A172 (cell line): ENCODE data around the gene MCCD1. TPM values are rescaled to one million over a fixed set of nuclear protein-coding genes. Genes with fewer than 3 reads are reported as not detected.

Experiments used
- DNase-seq: peaks from one replicate; pipeline ENCODE4 v3.0.0-alpha.2; 2015; ENCODE audit warnings: low spot score
- total RNA-seq: library from RNA; depleted of rRNA; stranded (reverse); fragments of >200 nt; shearing (Covaris generic); gene quantifications from 2 replicates; pipeline ENCODE4 v1.2.3, GENCODE V29; 2014

Gene MCCD1
- total RNA-seq, 1 experiment from 2014 or later, result not detected

DNA sequence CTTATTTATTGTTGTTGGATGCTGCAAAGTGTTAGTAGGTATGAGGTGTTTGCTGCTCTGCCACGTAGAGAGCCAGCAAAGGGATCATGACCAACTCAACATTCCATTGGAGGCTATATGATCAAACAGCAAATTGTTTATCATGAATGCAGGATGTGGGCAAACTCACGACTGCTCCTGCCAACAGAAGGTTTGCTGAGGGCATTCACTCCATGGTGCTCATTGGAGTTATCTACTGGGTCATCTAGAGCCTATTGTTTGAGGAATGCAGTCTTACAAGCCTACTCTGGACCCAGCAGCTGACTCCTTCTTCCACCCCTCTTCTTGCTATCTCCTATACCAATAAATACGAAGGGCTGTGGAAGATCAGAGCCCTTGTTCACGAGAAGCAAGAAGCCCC, 18.8 kb upstream of the MCCD1 start:
- DNase-seq, result peak; percentile 10

DNA sequence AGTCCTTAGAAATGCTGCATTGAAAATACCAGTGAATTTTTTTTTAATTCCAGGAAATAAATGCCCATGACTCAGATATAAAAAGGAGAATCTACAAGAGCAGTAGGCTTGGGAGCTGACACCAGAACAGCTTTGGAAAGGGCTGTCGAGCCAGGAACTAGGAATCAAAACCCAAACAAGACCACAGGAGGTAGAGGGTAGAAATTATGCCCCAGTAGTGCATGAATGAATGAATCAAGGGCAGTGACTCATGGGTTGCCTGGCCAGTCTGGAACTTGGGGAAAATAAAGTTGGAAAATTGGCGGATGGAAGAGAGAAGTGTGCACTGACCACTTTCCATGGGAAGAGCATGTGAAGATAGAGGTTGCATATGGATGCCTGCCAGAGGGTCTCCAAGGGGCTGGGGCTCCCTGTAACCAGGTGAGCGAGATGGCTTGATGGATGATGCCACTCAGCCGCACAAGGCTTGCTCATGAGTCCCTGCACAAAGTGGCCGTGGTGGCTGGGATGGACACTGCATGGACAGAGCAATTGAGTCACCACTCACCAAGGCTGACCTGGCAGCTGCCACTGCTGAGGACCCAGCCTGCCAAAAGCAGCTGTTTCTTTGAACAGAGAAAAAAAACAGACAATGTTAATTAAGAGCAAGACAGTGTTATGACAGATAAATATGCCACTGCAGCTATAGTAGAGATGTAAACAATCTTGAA, 15.2 kb upstream of the MCCD1 start:
- DNase-seq, result peak; percentile 2

DNA sequence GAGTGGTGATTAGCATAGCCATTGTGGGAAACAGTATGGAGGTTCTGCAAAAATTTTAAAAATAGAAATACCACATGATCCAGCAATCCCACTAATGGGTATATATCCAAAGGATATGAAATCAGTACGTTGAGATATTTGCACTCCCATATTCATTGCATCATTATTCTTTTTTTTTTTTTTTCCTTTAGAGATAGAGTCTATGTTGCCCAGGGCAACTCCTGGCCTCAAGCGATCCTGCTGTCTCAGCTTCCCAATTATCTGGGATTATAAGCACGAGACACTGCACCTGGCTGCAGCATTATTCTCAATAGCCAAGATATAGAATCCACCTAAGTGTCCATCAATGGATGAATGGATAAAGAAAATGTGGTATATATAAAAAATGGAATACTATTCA, 6.9 kb upstream of the MCCD1 start:
- no peak for DNase-seq

DNA sequence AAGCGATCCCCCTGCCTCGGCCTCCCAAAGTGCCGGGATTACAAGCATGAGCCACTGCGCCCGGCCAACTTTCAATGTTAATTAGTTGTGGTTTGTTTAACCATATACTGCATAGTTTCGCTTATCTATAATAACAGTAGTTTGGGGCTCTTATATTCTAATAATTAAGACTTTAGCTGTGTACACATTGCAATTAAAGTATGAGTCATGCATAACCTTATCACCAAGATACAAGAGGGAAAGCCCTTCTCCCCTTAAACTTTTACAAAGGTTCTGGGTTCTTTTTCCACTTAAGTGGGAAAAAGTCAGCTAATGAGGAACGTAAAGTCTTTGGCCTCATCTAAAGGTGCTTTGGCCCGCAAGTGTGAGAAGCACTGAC, 3.2 kb upstream of the MCCD1 start:
- DNase-seq, result no peak

DNA sequence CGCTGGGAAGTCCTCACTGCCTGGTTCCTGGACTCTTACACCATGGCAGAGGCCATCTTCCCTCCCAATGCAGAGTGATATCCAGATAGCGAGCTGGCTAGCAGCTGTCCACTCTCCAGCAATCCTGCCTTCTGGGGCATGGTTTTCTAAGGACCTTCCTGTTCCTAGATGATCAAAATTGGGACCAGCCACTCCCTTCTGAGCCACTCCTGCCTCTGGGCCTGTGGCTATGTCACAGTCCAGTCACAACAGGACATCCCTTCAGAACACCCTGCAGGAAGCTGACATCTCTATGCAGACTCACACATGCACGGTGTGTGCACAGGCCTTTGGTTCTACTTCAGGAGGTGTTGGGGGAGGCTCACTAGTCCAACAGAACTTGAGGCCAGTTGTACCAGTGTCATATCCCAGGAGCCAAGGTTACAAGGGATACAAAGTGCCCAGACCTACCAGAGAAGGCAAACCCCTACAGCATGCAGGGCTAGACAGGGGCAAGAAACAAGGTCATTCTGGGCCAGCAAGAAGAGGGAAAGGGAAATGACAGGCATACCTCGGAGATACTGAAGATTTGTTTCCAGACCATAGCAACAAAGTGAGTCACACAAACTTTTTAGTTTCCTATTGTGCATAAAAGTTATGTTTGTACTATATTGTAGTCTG, 2.7 kb upstream of the MCCD1 start:
- peak; percentile 26 for DNase-seq

DNA sequence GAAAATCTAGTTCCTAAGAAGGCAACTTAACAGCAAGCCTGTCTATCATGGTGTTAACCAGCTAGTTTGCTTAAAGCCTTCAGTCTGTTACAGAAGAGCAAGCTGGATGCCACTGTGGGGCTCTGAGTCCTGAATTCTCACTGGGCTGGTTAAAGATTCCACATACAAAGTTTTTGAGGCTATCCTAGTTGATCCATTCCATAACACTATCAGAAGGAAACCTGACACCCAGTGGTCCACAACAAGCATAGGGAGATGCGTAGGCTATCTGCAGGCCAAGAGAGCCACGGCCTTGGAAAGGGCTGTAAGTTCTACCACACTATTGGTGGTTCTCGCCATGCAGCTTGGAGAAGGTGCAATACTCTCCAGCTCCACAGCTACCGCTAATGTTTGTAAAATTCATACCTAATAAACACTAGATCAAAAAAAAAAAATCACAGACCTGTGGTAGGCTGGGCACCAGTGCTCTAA, 420 bp upstream of the MCCD1 start:
- DNase-seq, result no peak

DNA sequence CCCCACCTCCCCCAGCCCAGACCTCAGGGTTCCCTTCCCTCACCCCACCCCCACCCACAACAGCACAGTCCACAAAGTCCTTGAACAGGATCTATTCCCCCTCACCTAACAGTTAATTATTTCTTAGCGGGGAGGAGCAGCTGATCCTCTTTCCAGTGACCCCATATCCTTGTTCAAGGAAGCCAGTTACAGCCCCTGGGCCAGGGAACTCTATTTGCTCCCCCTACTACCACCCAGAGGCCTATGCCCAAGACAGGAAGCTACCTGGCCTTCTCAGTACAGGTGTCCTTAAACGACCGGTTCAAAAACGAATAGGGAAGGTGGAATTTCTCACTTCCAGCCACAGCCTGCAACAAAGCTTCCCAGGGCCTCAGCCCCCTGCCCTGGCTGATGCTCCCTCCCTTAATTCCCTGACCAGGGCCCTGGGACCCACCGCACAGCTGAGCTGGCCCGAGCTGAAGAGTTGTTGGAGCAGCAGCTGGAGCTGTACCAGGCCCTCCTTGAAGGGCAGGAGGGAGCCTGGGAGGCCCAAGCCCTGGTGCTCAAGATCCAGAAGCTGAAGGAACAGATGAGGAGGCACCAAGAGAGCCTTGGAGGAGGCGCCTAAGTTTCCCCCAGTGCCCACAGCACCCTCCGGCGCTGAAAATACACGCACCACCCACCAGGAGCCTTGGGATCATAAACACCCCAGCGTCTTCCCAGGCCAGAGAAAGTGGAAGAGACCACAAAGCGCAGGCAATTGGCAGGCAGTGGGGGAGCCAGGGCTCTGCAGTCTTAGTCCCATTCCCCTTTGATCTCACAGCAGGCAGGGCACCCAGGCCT, 778 bp downstream of the MCCD1 start:
- DNase-seq, result no peak

DNA sequence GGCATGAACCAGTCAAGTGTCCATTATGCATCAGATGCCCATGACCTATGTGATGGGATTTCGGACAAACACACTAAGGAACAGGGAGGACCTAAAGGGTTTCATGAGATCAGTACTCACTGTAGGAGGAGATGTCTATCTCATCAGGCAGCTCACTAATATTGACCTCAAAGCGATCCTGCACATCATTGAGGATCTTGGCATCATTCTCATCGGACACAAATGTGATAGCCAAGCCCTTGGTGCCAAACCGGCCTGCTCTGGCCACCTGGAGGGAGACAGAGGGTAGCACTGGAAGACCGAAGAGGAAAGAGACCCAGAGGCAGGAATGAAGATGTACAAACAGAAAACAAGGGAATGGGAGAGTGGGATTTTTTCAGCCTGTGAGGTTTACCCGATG, 1.9 kb downstream of the MCCD1 start:
- DNase-seq, result no peak

DNA sequence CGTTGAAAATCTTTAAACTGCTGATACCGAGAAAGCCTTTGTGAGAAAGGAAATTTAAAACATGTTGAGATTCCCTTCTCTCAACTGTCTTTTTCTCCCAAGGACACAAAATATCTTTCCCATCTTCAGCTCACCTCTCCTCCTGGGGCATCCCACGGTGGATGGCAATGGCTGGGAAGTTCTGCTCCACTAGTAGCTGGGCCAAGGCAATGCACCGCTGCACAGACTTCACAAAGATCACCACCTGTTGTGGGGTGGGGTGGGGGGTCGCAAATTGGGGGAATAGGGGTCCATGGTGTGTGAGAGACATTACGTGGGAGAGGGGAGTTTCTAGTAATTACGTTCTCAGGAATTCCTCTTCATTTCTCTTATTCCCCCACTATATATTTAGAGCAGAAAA, 2.4 kb downstream of the MCCD1 start:
- no peak for DNase-seq

DNA sequence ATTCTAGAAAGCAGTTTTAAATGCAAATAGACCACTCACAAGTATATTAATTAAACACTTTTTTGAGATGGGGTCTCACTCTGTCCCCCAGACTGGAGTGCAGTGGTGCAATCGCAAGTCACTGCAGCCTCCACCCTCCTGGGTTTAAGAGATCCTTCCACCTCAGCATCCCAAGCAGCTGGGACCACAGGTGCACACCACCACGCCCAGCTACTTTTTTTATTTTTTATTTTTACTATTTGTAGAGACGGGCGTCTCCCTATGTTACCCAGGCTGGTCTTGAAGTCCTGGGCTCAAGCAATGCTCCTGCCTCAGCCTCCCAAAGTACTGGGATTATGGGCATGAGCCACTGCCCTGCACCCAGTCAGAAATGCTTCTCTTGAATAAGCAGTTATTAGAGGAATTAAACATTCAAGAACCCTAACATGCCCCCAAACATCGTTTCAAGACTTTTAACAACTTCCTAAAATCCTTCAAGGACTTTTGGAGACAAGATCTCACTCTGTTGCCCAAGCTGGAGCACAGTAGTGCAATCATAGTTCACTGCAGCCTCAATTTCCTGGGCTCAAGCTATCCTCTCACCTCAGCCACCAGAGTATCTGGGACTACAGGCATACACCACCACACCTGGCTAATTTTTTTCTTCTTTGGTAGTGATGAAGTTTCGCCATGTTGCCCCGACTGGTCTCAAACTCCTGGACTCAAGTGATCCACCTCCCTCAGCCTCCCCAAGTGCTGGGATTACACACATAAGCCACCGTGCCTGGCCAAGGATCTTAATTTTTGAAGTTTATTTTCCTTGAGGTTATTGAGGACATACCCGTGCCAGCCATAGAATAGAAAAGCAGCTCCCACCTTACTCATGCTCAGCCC, 3.2 kb downstream of the MCCD1 start:
- DNase-seq, result no peak

DNA sequence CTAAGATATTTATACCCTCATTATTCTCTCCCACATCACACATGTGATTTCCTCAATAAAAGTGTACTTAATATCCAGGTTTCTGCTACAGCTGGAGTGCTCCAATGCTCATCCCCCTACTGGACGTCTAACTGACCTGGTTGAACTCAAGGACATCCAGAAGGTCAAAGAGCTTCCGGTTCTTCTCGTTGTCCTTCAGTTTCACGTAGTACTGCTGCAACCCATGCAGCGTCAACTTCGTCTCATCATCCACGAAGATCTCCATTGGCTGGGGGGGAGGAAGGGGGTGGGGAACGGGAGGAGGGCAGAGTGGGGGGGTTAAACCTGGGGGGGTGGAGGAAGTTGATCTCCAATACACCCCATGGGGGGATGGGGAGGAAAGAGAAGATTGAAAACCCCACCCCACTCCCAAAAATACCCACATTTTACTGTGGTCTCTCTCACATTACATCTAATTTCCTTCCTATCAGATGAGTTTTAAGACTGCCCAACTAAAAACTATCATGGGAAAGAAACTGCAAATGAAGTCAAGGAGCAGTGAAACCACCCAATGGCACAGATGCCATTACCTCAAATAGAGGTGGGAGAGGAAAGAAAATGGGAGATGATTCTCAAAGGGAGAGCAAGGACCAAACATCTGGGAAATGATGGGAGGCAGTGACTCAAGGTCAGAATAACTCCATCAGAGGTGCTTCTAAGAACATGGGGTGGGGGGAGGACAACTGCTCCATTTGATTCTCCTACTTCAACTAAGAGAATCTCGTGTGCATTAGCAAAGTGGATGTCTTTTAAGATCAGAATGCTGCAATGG, 4.1 kb downstream of the MCCD1 start:
- DNase-seq, result no peak

DNA sequence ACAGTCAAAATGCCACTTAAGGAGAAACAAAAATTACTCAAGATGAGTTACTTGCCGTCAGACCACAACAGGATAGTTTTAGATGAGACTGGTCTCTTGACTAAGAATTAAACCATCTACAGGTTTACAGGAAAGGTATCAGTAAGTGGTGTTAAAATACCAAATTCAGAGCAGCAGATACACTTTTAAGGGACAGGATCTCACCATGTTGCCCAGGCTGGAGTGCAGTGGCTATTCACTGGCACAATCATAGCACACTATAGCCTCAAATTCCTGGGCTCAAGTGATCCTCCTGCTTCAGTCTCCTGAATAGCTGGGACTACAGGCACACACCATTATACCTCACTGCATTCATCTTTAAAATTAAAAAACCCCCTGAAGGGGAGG, 4.7 kb downstream of the MCCD1 start:
- DNase-seq, result no peak

DNA sequence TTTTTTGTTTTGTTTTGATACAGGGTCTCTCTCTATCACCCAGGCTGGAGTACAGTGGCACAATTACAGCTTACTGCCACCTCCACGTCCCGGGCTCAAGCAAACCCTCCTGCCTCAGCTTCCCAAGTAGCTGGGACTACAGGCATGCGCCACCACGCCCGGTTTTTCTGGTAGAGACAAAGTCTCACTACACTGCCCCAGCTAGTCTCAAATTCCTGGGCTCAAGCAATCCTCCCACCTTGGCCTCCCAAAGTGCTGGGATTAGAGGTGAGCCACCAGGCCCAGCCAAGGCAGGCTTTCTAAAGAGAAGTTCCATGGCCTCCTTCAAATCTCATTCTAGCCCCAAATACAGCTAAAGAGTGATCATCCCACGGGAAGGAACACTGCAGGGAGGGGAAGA, 5.2 kb downstream of the MCCD1 start:
- no peak for DNase-seq

DNA sequence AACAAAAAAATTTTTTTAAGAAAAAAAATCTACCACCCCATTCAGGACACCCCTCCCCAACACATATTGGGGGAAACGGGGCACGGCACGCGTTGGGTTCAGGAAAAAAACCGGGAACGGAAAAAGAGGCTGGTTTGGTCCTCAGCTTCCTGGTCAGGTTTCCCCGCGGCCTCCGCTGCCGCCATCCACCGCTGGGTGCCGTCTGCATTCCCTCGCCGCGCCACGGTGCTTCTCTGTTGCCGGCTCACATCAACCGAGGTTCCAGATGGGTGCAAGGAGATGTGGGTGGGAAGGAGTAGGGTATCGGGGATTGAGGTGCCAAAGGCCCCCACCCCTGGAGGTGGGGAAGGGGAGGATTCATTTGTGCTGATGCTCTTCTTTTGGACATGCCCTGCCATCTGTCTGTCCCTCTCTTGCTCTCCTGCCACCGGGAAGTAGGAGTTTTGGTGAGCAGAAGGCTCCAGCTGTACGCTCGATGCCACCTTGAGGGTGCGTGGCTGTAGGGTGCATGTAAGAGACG, 5.8 kb downstream of the MCCD1 start:
- DNase-seq, result no peak

DNA sequence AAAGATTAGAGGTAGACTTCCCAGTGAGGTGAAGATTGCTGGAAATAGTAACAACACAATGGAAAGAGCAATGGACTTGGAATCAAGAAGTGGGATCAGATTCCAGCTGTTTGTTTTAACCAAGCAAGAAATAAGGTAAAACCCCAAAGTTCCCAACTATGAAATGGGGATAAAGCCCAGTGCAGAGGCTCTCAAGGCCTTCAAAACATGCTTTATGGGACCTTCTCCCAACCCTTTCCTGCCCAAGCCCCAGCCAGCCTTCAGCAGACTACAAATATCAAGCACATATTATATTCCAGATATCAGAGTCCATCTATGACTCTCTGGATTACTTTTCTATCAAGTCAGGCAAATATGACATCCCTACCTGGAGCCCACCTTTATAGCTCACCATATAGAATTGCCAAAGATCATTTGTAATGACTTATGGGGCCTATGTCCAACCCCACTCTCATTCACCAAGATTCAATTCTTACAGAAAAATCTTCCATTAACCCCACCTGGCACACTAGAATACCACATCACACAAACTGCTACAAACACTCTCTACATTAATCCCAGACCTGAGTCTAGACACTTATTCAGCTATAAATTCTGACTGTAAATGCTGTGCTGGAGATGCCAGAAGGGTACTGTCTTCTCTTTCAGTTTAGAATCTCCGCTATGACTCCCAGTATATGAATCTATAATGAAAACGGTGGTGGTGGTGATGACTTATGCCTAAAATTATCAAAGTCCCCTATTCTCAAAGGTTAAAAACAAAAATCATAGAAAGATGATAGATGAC, 7.0 kb downstream of the MCCD1 start:
- no peak for DNase-seq

DNA sequence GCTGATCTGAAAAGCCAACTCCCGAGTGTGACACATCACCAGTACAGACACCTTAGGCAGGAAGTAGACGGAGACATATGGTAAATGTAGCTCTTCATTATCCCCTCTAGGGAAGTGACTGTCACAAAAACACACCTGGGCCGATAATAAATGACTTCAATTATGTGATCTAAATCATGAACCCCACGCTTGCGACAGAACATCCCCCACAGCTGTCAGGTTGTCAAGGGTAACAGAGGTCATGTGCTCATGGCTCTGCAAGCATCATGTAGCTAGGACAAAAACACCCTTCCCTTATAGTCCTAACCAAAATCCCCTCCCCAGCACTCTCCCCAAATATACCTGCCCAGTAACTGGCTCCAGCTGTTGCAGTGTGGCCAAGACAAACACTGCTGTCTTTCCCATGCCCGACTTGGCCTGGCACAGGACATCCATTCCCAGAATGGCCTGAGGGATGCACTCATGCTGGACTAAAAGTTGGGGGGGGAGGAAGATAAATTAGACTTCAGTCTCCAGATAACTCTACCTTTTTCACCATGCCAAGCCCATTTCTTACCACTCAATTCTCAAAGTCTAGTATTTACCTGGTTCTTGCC, 10.1 kb downstream of the MCCD1 start:
- DNase-seq, result no peak

DNA sequence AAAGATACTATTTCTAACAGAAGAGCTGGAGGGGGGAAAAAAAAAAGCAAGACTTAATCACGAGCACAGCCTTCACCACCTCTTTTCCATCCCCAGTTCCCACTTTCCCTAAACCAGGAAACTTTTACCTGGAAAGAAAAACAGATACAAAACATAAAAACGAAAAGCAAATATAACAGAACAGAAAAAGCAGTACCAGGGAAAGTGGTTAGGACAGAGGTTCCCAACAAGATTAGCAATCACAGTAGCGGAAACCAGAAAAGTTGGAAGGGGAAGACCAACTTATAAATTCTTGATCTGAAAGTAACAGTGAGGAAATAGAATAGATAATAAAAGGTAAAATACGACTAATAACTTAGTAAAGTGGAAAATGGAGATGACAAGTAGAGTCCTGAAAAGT, 11.9 kb downstream of the MCCD1 start:
- DNase-seq, result no peak

DNA sequence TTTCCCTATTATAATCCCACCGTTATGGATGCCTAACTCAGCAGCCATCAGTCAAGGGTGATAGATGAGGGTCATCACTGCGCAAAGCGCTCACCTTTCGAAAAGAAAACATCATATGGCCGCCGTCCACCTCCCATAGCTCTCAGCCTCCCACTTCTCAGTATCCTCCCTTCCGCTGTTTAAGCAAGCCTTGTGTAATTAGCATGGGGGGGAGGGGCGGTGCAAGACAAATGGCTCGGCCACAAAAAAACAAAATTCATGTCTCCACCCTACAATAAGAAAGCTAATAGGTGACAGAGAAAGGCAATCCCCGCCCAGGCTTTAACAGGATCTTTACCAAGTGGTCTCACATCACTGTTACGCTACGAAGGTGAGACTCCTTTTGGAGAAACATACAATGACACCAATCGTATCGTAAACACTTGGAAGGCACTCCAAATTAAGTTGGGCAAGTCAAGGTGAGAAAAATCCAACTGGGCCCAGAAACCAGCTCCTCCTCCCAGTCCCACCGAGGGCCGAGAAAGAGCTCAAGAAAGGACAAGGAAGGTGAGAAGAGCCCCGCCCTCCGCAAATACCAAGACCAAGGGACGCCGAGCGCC, 12.4 kb downstream of the MCCD1 start:
- peak; percentile 42 for DNase-seq
